Measurements from ENCODE around the gene STIL.
"Not testable (repeated sequence)": the region's sequence is repeated elsewhere in the genome, so short reads cannot be mapped to it uniquely, and the experiment has no call there.

STIL gene

GRCh38 chr1:47219590-47220220 is 94.2 kb downstream of the STIL start:
- no peak for DNase-seq (ENCODE audit: low spot score)

GRCh38 chr1:47219001-47219400 is 94.9 kb downstream of the STIL start:
- DNase-seq (ENCODE audit: low spot score), result no peak

GRCh38 chr1:47216278-47217059 is 97.5 kb downstream of the STIL start:
- no peak for DNase-seq (ENCODE audit: low spot score)

GRCh38 chr1:47215713-47216112 is 98.2 kb downstream of the STIL start:
- DNase-seq (ENCODE audit: low spot score), result no peak

GRCh38 chr1:47214549-47214948 is 99.4 kb downstream of the STIL start:
- no peak for DNase-seq (ENCODE audit: low spot score)

GRCh38 chr1:47213230-47213963 is 100.5 kb downstream of the STIL start:
- DNase-seq (ENCODE audit: low spot score), result no peak

GRCh38 chr1:47212636-47213229 is 101.2 kb downstream of the STIL start:
- DNase-seq (ENCODE audit: low spot score), result no peak

GRCh38 chr1:47211796-47212269 is 102.1 kb downstream of the STIL start:
- DNase-seq (ENCODE audit: low spot score), result no peak

GRCh38 chr1:47210666-47211065 is 103.3 kb downstream of the STIL start:
- DNase-seq (ENCODE audit: low spot score), result no peak

- DNase-seq (ENCODE audit: low spot score), result no peak
Observed at GRCh38 chr1:47209725-47210325, 104.1 kb downstream of the STIL start.

GRCh38 chr1:47209091-47209490 is 104.9 kb downstream of the STIL start:
- DNase-seq (ENCODE audit: low spot score), result no peak

GRCh38 chr1:47208374-47208850 is 105.5 kb downstream of the STIL start:
- DNase-seq (ENCODE audit: low spot score), result no peak

- DNase-seq (ENCODE audit: low spot score), result no peak
Observed at GRCh38 chr1:47207803-47208373, 106.1 kb downstream of the STIL start.

GRCh38 chr1:47205918-47206317 is 108.0 kb downstream of the STIL start:
- no peak for DNase-seq (ENCODE audit: low spot score)

- DNase-seq (ENCODE audit: low spot score), result not testable (repeated sequence)
Observed at GRCh38 chr1:47203504-47203903, 110.4 kb downstream of the STIL start.

- peak; percentile 42 for DNase-seq (ENCODE audit: low spot score)
Observed at GRCh38 chr1:47201179-47201578, 112.8 kb downstream of the STIL start.
